Measurements from ENCODE around the gene FABP2. TPM values are rescaled to one million over a fixed set of nuclear protein-coding genes. Genes with fewer than 3 reads are reported as not detected.
"Not testable (repeated sequence)": the region's sequence is repeated elsewhere in the genome, so short reads cannot be mapped to it uniquely, and the experiment has no call there.

FABP2 gene
- 0.80 TPM for total RNA-seq
- long read RNA-seq, transcript FABP2-201 (4 exons, 2,478 nt): major isoform, 5 of 5 reads
- long read RNA-seq, partial matches to known transcripts: 0 of 5 reads
- long read RNA-seq, other reads (novel, unspliced or antisense): 0 of 5 reads

- no peak for DNase-seq (ENCODE audit: low spot score)
These were observed at the start of gene FABP2 for GRCh38 chr4:119321921-119322687. Gene FABP2, minus strand, starts transcription at chr4:119322138. Its CDS starts 36 bp downstream, at chr4:119322102.

GRCh38 chr4:119370951-119371683 is 49.2 kb upstream of the FABP2 start:
- not testable (repeated sequence) for DNase-seq (ENCODE audit: low spot score)

- DNase-seq (ENCODE audit: low spot score): not testable (repeated sequence)
These were observed 48.5 kb upstream of the FABP2 start for GRCh38 chr4:119370392-119370791.

- DNase-seq (ENCODE audit: low spot score): not testable (repeated sequence)
These were observed 44.9 kb upstream of the FABP2 start for GRCh38 chr4:119366802-119367201.

- DNase-seq (ENCODE audit: low spot score): not testable (repeated sequence)
These were observed 42.3 kb upstream of the FABP2 start for GRCh38 chr4:119364203-119364602.

- not testable (repeated sequence) for DNase-seq (ENCODE audit: low spot score)
These were observed 41.4 kb upstream of the FABP2 start for GRCh38 chr4:119363372-119363771.

GRCh38 chr4:119362413-119362812 is 40.5 kb upstream of the FABP2 start:
- DNase-seq (ENCODE audit: low spot score): not testable (repeated sequence)

- not testable (repeated sequence) for DNase-seq (ENCODE audit: low spot score)
These were observed 37.9 kb upstream of the FABP2 start for GRCh38 chr4:119359873-119360272.

GRCh38 chr4:119356796-119357195 is 34.9 kb upstream of the FABP2 start:
- DNase-seq (ENCODE audit: low spot score): not testable (repeated sequence)

GRCh38 chr4:119356041-119356440 is 34.1 kb upstream of the FABP2 start:
- DNase-seq (ENCODE audit: low spot score): not testable (repeated sequence)

- not testable (repeated sequence) for DNase-seq (ENCODE audit: low spot score)
These were observed 31.4 kb upstream of the FABP2 start for GRCh38 chr4:119353364-119353763.

GRCh38 chr4:119348169-119348568 is 26.2 kb upstream of the FABP2 start:
- not testable (repeated sequence) for DNase-seq (ENCODE audit: low spot score)

GRCh38 chr4:119343293-119343692 is 21.4 kb upstream of the FABP2 start:
- DNase-seq (ENCODE audit: low spot score): not testable (repeated sequence)

GRCh38 chr4:119339895-119340294 is 18.0 kb upstream of the FABP2 start:
- DNase-seq (ENCODE audit: low spot score): not testable (repeated sequence)

GRCh38 chr4:119337010-119337409 is 15.1 kb upstream of the FABP2 start:
- no peak for DNase-seq (ENCODE audit: low spot score)

- DNase-seq (ENCODE audit: low spot score): not testable (repeated sequence)
These were observed 14.5 kb upstream of the FABP2 start for GRCh38 chr4:119336332-119336979.

- no peak for DNase-seq (ENCODE audit: low spot score)
These were observed 8.1 kb upstream of the FABP2 start for GRCh38 chr4:119329835-119330620.

GRCh38 chr4:119328695-119329094 is 6.8 kb upstream of the FABP2 start:
- DNase-seq (ENCODE audit: low spot score): no peak

GRCh38 chr4:119317990-119318389 is 3.9 kb downstream of the FABP2 start:
- DNase-seq (ENCODE audit: low spot score): no peak

- no peak for DNase-seq (ENCODE audit: low spot score)
These were observed 6.9 kb downstream of the FABP2 start for GRCh38 chr4:119315036-119315435.

GRCh38 chr4:119314356-119314755 is 7.6 kb downstream of the FABP2 start:
- DNase-seq (ENCODE audit: low spot score): no peak

Data from mesenteric fat pad (tissue), 1 donor.